Measurements from ENCODE around the gene DNAJC10.
"Not testable (repeated sequence)": the region's sequence is repeated elsewhere in the genome, so short reads cannot be mapped to it uniquely, and the experiment has no call there.

DNAJC10 gene

DNA sequence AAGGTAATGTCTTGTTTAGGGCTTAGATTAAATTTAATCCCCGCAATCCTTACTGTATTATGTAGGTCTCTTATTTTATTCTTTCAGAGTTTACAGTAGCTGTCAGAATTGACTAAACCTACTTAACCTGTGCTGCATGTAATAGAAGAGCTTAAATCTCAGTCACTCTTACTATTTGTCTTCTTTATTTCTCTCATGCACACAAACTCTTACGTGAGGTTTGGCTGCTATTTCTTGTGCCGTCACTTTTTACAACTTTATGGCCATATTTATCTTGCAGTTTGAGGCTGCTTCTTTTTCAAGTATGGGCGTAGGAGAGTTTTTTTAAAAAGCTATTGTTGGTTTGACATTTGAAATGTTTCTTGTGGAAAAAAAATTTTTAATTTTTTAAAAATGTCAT is 12.0 kb downstream of the DNAJC10 start:
- DNase-seq = no peak

GRCh38 chr2:182729710-182730339 is 13.8 kb downstream of the DNAJC10 start:
- no peak for DNase-seq

DNA sequence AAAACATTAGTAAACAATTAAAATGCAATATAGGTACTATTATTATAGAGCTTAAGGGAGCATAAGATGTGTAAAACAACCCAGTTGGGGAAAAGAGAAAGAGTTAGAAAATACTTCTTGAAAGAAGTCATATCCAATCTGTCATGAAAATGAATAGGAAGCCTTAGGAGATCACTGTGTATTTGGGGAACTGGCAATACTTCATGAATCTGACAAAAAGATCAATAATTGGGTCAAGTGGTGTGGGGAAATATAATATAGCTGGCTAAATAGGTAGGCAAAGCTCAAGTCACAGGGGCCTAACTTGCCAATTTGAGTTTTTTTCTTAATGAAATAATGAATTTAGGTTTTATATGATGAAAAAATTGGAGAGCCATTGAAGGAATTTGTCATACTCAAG is 14.4 kb downstream of the DNAJC10 start:
- DNase-seq = no peak

- DNase-seq = no peak
Observed at GRCh38 chr2:182732736-182733135, 16.7 kb downstream of the DNAJC10 start.

GRCh38 chr2:182733572-182733971 is 17.5 kb downstream of the DNAJC10 start:
- DNase-seq = no peak

DNA sequence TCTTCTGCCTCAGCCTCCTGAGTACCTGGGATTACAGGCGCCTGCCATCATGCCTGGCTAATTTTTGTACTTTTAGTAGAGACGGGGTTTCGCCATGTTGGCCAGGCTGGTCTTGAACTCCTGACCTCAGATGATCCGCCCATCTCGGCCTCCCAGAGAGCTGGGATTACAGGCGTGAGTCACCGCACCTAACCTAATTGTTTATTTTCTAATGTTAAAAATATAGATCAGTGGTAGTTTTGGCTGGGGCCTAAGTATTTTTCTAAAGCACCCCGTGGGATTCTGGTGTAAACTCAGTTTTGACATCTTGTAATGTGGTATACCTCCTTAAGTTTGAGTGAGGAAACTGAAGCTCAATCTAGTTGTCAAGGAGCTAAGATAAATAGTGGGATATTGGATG is 20.8 kb downstream of the DNAJC10 start:
- not testable (repeated sequence) for DNase-seq

GRCh38 chr2:182740701-182741100 is 24.6 kb downstream of the DNAJC10 start:
- DNase-seq = no peak

DNA sequence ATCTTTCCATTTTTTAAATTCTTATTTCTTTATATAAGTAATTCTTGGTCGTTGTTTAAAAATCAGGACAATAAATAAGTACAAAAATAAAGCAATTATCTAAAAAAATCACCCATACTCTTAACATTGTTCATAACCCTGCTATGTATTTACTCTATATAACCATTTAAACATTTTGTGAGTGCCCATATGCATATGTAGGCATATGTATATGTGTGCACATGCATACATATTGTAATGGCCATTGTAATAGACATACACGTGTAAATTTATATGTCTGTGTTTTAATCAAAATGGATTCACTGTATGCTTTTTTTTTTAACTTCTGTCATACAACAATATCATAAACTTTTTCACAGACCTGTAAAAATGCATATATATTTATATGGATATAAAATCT is 25.6 kb downstream of the DNAJC10 start:
- DNase-seq = no peak

DNA sequence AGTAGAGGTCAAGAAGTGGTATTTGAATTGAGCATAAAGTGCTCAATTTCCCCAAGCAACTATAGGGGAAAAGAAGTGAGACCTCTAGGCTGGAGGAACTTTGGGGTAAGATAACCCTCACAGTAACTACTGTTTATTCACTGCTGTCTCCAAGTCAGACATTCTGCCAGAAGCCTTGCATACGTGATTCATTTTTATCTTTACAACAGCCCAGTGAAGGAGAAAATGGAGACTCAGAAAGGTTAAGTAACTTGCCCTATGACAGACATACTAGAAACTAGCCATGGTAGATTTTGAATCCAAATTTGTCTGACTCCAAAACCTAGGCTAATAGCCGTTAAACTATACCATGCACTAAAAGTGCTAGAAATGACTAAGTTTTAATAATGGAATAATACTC is 28.4 kb downstream of the DNAJC10 start:
- DNase-seq = no peak

DNA sequence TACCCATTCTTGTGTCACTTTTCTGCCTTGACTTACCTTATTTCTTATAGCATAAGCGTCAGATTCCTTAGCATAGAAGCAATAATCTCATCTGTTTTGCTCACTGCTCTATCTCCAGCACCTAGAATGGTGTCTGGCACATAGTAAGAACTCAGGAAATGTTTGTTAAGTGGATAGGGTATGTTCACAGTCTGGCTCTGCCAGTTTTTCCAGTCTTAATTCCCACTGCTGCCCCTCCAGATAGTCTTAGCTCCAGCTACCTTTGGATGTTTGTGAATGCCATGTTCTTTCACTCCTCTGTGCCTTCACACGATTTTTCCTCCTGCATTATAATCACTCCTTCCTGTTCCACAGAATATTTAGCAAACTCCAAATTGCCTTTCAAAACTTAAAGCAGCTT is 29.0 kb downstream of the DNAJC10 start:
- DNase-seq = no peak

GRCh38 chr2:182745894-182746293 is 29.8 kb downstream of the DNAJC10 start:
- DNase-seq = not testable (repeated sequence)

- DNase-seq = no peak
Observed at GRCh38 chr2:182754231-182754630, 38.2 kb downstream of the DNAJC10 start.

DNA sequence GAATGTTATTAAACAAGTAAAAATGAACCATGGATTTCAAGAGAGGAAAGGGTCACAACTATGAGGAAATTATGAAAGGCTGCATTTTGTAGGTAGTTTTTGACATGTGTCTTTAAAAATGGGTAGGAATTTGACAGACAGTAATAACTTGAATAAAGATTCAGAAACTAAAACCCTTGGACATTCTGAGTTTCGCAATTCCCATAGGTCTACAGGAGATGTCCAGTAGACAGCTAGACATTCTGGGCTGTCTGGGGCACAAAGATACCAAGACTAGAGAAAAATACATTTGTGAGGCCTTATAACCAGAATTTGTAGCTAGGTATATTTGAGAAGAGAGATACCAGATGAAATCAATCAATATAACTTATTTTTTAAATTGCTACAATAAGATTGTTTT is 42.3 kb downstream of the DNAJC10 start:
- DNase-seq = no peak

DNA sequence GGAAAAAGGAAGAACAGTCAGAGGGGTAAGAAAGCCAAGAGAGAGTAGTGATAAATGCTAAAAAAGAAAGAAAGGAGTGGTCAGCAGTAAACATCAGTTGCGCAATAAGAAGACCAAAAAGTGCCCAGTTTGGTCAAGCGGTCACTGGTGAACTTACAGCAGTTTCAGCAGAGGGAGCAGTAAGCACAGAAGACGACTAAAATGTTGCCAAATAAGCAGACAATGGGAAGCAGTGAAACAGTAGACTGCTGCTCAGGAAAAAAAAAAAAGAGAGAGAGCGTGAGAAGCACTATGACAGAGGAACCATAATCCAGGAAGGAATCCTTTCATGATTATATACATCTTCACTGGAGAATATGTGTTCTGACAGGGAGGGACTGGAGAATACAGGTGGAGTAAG is 45.8 kb downstream of the DNAJC10 start:
- DNase-seq = no peak

DNA sequence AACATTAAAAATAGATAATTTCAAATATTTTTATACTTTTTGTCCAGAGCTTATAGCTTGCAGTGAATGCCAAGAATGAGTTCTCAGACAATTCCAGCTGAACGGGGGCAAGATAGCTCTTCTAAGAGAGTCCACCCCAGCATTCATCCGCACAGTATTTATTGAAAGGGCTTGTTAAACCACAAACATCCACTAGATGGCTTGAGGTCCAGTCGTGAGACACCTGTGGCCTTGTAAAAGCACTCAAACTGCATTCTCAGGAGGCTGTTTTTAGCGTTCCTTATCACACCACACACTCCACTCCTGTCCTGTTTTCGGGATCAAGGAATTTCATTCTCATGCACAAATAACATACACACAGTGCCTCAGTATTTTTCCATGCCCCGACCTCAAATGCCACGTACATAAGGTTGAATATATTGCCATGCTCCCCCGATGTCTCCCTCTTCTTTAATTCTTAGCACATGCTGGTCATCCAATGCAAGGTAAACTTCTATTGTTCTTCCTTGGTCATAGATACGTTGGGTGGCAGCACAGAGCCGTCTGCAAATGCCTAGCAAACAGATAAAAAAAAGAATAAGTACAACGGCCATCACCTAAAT is 47.4 kb downstream of the DNAJC10 start:
- peak; percentile 24 for DNase-seq

GRCh38 chr2:182766626-182767025 is 50.6 kb downstream of the DNAJC10 start:
- no peak for DNase-seq

GRCh38 chr2:182767578-182767977 is 51.5 kb downstream of the DNAJC10 start:
- DNase-seq = peak; percentile 5

- not testable (repeated sequence) for DNase-seq
Observed at GRCh38 chr2:182768950-182769349, 52.9 kb downstream of the DNAJC10 start.

GRCh38 chr2:182779323-182779722 is 63.3 kb downstream of the DNAJC10 start:
- DNase-seq = no peak

GRCh38 chr2:182781099-182781498 is 65.0 kb downstream of the DNAJC10 start:
- DNase-seq = not testable (repeated sequence)

DNA sequence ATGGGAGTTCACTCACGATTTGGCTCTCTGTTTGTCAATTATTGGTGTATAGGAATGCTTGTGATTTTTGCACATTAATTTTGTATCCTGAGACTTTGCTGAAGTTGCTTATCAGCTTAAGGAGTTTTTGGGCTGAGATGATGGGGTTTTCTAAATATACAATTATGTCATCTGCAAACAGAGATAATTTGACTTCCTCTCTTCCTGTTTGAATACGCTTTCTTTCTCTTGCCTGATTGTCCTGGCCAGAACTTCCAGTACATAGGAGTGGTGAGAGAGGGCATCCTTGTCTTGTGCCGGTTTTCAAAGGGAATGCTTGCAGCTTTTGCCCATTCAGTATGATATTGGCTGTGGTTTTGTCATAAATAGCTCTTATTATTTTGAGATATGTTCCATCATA is 66.6 kb downstream of the DNAJC10 start:
- not testable (repeated sequence) for DNase-seq

- no peak for DNase-seq
Observed at GRCh38 chr2:182784058-182784706, 68.1 kb downstream of the DNAJC10 start.

GRCh38 chr2:182784777-182785176 is 68.7 kb downstream of the DNAJC10 start:
- DNase-seq = peak; percentile 42

- no peak for DNase-seq
Observed at GRCh38 chr2:182792441-182792840, 76.4 kb downstream of the DNAJC10 start.
